H9 (cell line): ENCODE results near the gene POC5. TPM values are rescaled to one million over a fixed set of nuclear protein-coding genes. Genes with fewer than 3 reads are reported as not detected.
"Not testable (repeated sequence)": the region's sequence is repeated elsewhere in the genome, so short reads cannot be mapped to it uniquely, and the experiment has no call there.

ENCODE experiments used
- DNase-seq: peaks from one replicate; pipeline ENCODE4 v3.0.0-alpha.2; 2017
- H2AFZ ChIP-seq: one replicate; pipeline ENCODE4 v1.6.1; 2013; ENCODE audit warnings: mild to moderate bottlenecking, low read length, control low read depth, moderate library complexity
- H2AK5ac ChIP-seq: 2 replicates; pipeline ENCODE4 v1.6.1; 2013; ENCODE audit warnings: low read length, control low read depth, mixed read lengths; ENCODE audit not compliant: insufficient read length
- H2BK120ac ChIP-seq: one replicate; pipeline ENCODE4 v1.6.1; 2013; ENCODE audit warnings: low read depth, mild to moderate bottlenecking, low read length, control low read depth, inconsistent platforms; ENCODE audit not compliant: poor library complexity, severe bottlenecking
- H2BK12ac ChIP-seq: 2 replicates; pipeline ENCODE4 v1.6.1; 2013; ENCODE audit warnings: low read length, control low read depth, mixed read lengths, low read depth; ENCODE audit not compliant: insufficient read length
- H2BK15ac ChIP-seq: 2 replicates; pipeline ENCODE4 v1.6.1; 2013; ENCODE audit warnings: low read depth, low read length, control low read depth
- H2BK20ac ChIP-seq: one replicate; pipeline ENCODE4 v1.6.1; 2013; ENCODE audit warnings: low read depth, mild to moderate bottlenecking, low read length, control low read depth, inconsistent platforms; ENCODE audit not compliant: poor library complexity, severe bottlenecking
- H2BK5ac ChIP-seq: 2 replicates; pipeline ENCODE4 v1.6.1; 2013; ENCODE audit warnings: low read length, control low read depth, mixed read lengths; ENCODE audit not compliant: insufficient read length
- H3K14ac ChIP-seq: 2 replicates; pipeline ENCODE4 v1.6.1; 2013; ENCODE audit warnings: low read length, control low read depth; ENCODE audit not compliant: insufficient read depth
- H3K18ac ChIP-seq: 2 replicates; pipeline ENCODE4 v1.6.1; 2013; ENCODE audit warnings: low read depth, mild to moderate bottlenecking, mixed read lengths, low read length, control low read depth; ENCODE audit not compliant: insufficient read length
- H3K23ac ChIP-seq: 2 replicates; pipeline ENCODE4 v1.6.1; 2013; ENCODE audit warnings: low read length, control low read depth, mixed read lengths, low read depth; ENCODE audit not compliant: insufficient read length
- H3K23me2 ChIP-seq: 2 replicates; pipeline ENCODE4 v1.6.1; 2013; ENCODE audit warnings: low read depth, mild to moderate bottlenecking, mixed read lengths, low read length, control low read depth; ENCODE audit not compliant: insufficient read length, poor library complexity, severe bottlenecking
- H3K27ac ChIP-seq: 2 replicates; pipeline ENCODE4 v1.5.1; 2013; ENCODE audit warnings: low read length, control low read depth, mixed read lengths, low read depth; ENCODE audit not compliant: insufficient read length
- H3K27me3 ChIP-seq: 2 replicates; pipeline ENCODE4 v1.6.1; 2013; ENCODE audit warnings: low read length, control low read depth, inconsistent platforms; ENCODE audit not compliant: insufficient read depth
- H3K4ac ChIP-seq: 2 replicates; pipeline ENCODE4 v1.6.1; 2013; ENCODE audit warnings: low read depth, mild to moderate bottlenecking, control low read depth, inconsistent platforms, low read length, moderate library complexity
- H3K4me1 ChIP-seq: 2 replicates; pipeline ENCODE4 v1.6.1; 2013; ENCODE audit warnings: low read length, control low read depth, inconsistent platforms; ENCODE audit not compliant: insufficient read depth
- H3K4me2 ChIP-seq: 2 replicates; pipeline ENCODE4 v1.6.1; 2013; ENCODE audit warnings: low read length, control low read depth, mixed read lengths; ENCODE audit not compliant: insufficient read length, insufficient read depth
- H3K56ac ChIP-seq: 2 replicates; pipeline ENCODE4 v1.6.1; 2013; ENCODE audit warnings: low read depth, mild to moderate bottlenecking, mixed read lengths, low read length, control low read depth; ENCODE audit not compliant: insufficient read length
- H3K79me1 ChIP-seq: 2 replicates; pipeline ENCODE4 v1.6.1; 2013; ENCODE audit warnings: low read depth, mild to moderate bottlenecking, moderate library complexity, low read length, control low read depth, inconsistent platforms; ENCODE audit not compliant: insufficient read depth, poor library complexity, severe bottlenecking
- H3K79me2 ChIP-seq: 2 replicates; pipeline ENCODE4 v1.6.1; 2013; ENCODE audit warnings: low read length, control low read depth, inconsistent platforms; ENCODE audit not compliant: insufficient read depth
- H3K9ac ChIP-seq: 2 replicates; pipeline ENCODE4 v1.6.1; 2013; ENCODE audit warnings: low read length, control low read depth, mixed read lengths; ENCODE audit not compliant: insufficient read length; ENCODE audit errors: extremely low read depth
- H3K9me3 ChIP-seq: one replicate; pipeline ENCODE4 v1.6.1; 2013; ENCODE audit warnings: low read depth, low read length, inconsistent platforms; ENCODE audit not compliant: control insufficient read depth
- H3T11ph ChIP-seq: one replicate; pipeline ENCODE4 v1.6.1; 2013; ENCODE audit warnings: mild to moderate bottlenecking, low read length, control low read depth, inconsistent platforms
- H4K20me1 ChIP-seq: one replicate; pipeline ENCODE4 v1.6.1; 2013; ENCODE audit not compliant: control insufficient read depth, insufficient read length, insufficient read depth
- H4K5ac ChIP-seq: 2 replicates; pipeline ENCODE4 v1.6.1; 2013; ENCODE audit warnings: low read depth, mild to moderate bottlenecking, mixed read lengths, low read length, control low read depth; ENCODE audit not compliant: insufficient read length
- H4K8ac ChIP-seq: replicated peaks from 2 replicates; pipeline ENCODE4 v1.6.1; 2013; ENCODE audit warnings: low read length, control low read depth, mixed read lengths, low read depth; ENCODE audit not compliant: insufficient read length
- H4K91ac ChIP-seq: 2 replicates; pipeline ENCODE4 v1.6.1; 2013; ENCODE audit warnings: low read depth, mild to moderate bottlenecking, moderate library complexity, mixed read lengths, low read length, control low read depth; ENCODE audit not compliant: insufficient read length
- H3K27ac Mint-ChIP-seq, 3 experiments: 2 replicates in 2 of 3; 3 replicates in 1 of 3; pipeline ENCODE4 v1.8.0; 2020 to 2021; ENCODE audit warnings: mixed read lengths in 3 of 3, mild to moderate bottlenecking in 1 of 3, moderate library complexity in 1 of 3
- H3K27me3 Mint-ChIP-seq: 2 replicates; pipeline ENCODE4 v1.8.0; 2021; ENCODE audit warnings: low read depth, mild to moderate bottlenecking, moderate library complexity, mixed read lengths
- H3K36me3 Mint-ChIP-seq, 3 experiments: 2 replicates in 2 of 3; 3 replicates in 1 of 3; pipeline ENCODE4 v1.8.0; 2020 to 2021; ENCODE audit warnings: low read depth in 3 of 3, mixed read lengths in 3 of 3; ENCODE audit not compliant: insufficient read depth in 1 of 3
- H3K4me1 Mint-ChIP-seq, 2 experiments: 2 replicates each; pipeline ENCODE4 v1.8.0; 2020; ENCODE audit warnings: mixed read lengths in 2 of 2
- H3K4me3 Mint-ChIP-seq, 2 experiments: 2 replicates in 1 of 2; 3 replicates in 1 of 2; pipeline ENCODE4 v1.8.0; 2020 to 2021; ENCODE audit warnings: mild to moderate bottlenecking in 2 of 2, mixed read lengths in 2 of 2, moderate library complexity in 1 of 2
- H3K9me3 Mint-ChIP-seq, 2 experiments: 2 replicates in 1 of 2; 3 replicates in 1 of 2; pipeline ENCODE4 v1.8.0; 2020; ENCODE audit warnings: mild to moderate bottlenecking in 2 of 2, mixed read lengths in 2 of 2, moderate library complexity in 1 of 2
- CTCF ChIP-seq: fragments of 200-600 bp; sonication (generic); conservative IDR thresholded peaks from 3 replicates; pipeline ENCODE4 v1.8.0; 2021; ENCODE audit warnings: antibody characterized with exemption, mild to moderate bottlenecking
- WGBS: extraction: QIAGEN DNeasy Blood & Tissue Kit; methylation state at CpG from one replicate; pipeline ENCODE4 v1.1.7; 2013; ENCODE audit warnings: missing lambda C conversion rate, low lambda C conversion rate, mixed read lengths; ENCODE audit not compliant: insufficient read length; ENCODE audit errors: extremely low coverage; 5-methylcytosine and 5-hydroxymethylcytosine counted together
- total RNA-seq: library from RNA; stranded (reverse); gene quantifications from 2 replicates; pipeline ENCODE4 v1.2.1, GENCODE V29; 2021

The POC5 gene
- total RNA-seq, 1 experiment from 2014 or later = 12.2 TPM

- no peak for TF ChIP-seq CTCF
- H3K4me1 Mint-ChIP-seq = peaks cover 8 to 10% of the 10 kb centered on the region in 2 experiments
- Histone ChIP-seq H2AK5ac (no peak overlapping the region), H3K27me3 (no peaks in the 10 kb centered on the region), H3K14ac (no peak overlapping the region), H4K5ac (no peak overlapping the region), H3K4me2 (no peak overlapping the region), H2AFZ (no peak overlapping the region), H3K23me2 (no peaks in the 10 kb centered on the region), H4K20me1 (no peaks in the 10 kb centered on the region), H2BK12ac (no peak overlapping the region), H2BK5ac (no peak overlapping the region), H2BK120ac (no peak overlapping the region), H4K8ac (no peak overlapping the region), H3K27ac (no peak overlapping the region), H2BK20ac (no peak overlapping the region), H3K79me2 (no peaks in the 10 kb centered on the region), H3K18ac (no peak overlapping the region), H3K9ac (no peak overlapping the region), H2BK15ac (no peak overlapping the region), H3K4ac (no peak overlapping the region), H4K91ac (no peak overlapping the region), H3K56ac (no peak overlapping the region), H3K9me3 (no peaks in the 10 kb centered on the region), H3K79me1 (no peaks in the 10 kb centered on the region), H3K23ac (no peak overlapping the region), H3T11ph (no peak overlapping the region), H3K4me1 (no peaks in the 10 kb centered on the region)
- DNase-seq = no peak
- H3K27me3 Mint-ChIP-seq = no peaks in the 10 kb centered on the region
- peaks cover 0 to 2% (median 0%) of the 10 kb centered on the region in 3 experiments; a peak in 1 of 7 replicates for H3K36me3 Mint-ChIP-seq
- H3K4me3 Mint-ChIP-seq = no peak overlapping the region
- H3K9me3 Mint-ChIP-seq = no peaks in the 10 kb centered on the region
- WGBS = no CpG with 5 or more reads among the region's 2 CpGs
- H3K27ac Mint-ChIP-seq = no peak overlapping the region
Observed at GRCh38 chr5:75727931-75728330, 10.7 kb upstream of the POC5 start.

DNA sequence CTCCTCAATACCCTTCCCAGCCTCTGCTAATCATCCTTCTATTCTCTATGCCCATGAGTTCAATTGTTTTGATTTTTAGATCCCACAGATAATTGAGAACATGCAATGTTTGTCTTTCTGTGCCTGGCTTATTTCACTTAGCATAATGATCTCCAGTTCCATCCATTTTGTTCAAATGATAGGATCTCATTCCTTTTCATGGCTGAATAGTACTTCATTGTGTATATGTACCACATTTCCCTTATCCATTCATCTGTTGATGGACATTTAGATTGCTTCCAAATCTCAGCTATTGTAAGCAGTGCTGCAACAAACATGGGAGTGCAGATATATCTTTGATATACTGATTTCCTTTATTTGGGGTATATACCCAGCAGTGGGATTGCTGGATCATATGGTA, 9.0 kb upstream of the POC5 start:
- H3K18ac ChIP-seq, H2BK15ac ChIP-seq, H3K27ac ChIP-seq, H3K79me1 ChIP-seq, H3K23me2 ChIP-seq, H3K56ac ChIP-seq, H2AFZ ChIP-seq, H2BK5ac ChIP-seq, H4K5ac ChIP-seq, H3K27me3 Mint-ChIP-seq, H3K4ac ChIP-seq, H2BK20ac ChIP-seq, H4K8ac ChIP-seq, H3K9me3 ChIP-seq, H3K36me3 Mint-ChIP-seq, H3K9me3 Mint-ChIP-seq, H3K14ac ChIP-seq, H3K23ac ChIP-seq, H3T11ph ChIP-seq, H4K91ac ChIP-seq, H3K79me2 ChIP-seq, H3K4me1 ChIP-seq, H3K27me3 ChIP-seq, H2BK12ac ChIP-seq, H3K4me2 ChIP-seq, DNase-seq, H2BK120ac ChIP-seq, H3K4me3 Mint-ChIP-seq, H4K20me1 ChIP-seq, H2AK5ac ChIP-seq, H3K9ac ChIP-seq, H3K4me1 Mint-ChIP-seq, H3K27ac Mint-ChIP-seq: not testable (repeated sequence)
